ENCODE results near the gene PCDHGB1.

GRCh38 chr5:141328231-141328630 is 21.7 kb upstream of the PCDHGB1 start:
- TF ChIP-seq ELF4 (IDR thresholded peaks at IDR 0.05) (no peak), ZNF384 (IDR thresholded peaks at IDR 0.05) (no peak), SP1 (IDR thresholded peaks at IDR 0.05) (no peak), TARDBP (IDR thresholded peaks at IDR 0.05) (no peak), ARNT (IDR thresholded peaks at IDR 0.05) (no peak), NFRKB (IDR thresholded peaks at IDR 0.05) (no peak), SUZ12 (IDR thresholded peaks at IDR 0.05) (no peak)
